ENCODE data around the gene TAF11L3.
"Not testable (repeated sequence)": the region's sequence is repeated elsewhere in the genome, so short reads cannot be mapped to it uniquely, and the experiment has no call there.

- TF ChIP-seq CTCF, POLR2AphosphoS5 (IDR thresholded peaks at IDR 0.05): not testable (repeated sequence)
Observed at GRCh38 chr5:17519508-17519907, 1.3 kb downstream of the TAF11L3 start.

Measured in breast epithelium (tissue), 3 donors.